GM12891 (cell line): Measurements from ENCODE around the gene APOBEC3H.

Source experiments
- DNase-seq: peaks from one replicate; pipeline ENCODE4 v3.0.0; 2011; ENCODE audit warnings: low spot score; ENCODE audit not compliant: insufficient read length
- FAIRE-seq: peaks from 2 replicates; lab custom pipeline; 2011; peaks lifted over from hg19 to GRCh38; lab: Jason Lieb, UNC
- PAX5 ChIP-seq: IDR thresholded peaks from 2 replicates; pipeline ENCODE4 v1.6.1; 2011; ENCODE audit warnings: low read length, moderate library complexity, mild to moderate bottlenecking; ENCODE audit not compliant: insufficient read depth, severe bottlenecking
- POLR2A ChIP-seq: IDR thresholded peaks from 2 replicates; pipeline ENCODE4 v1.6.1; 2011; ENCODE audit warnings: low read depth, low read length, control low read depth
- POLR2AphosphoS5 ChIP-seq: IDR thresholded peaks from 2 replicates; pipeline ENCODE4 v1.6.1; 2011; ENCODE audit warnings: low read depth, low read length, control low read depth
- POU2F2 ChIP-seq: IDR thresholded peaks from 2 replicates; pipeline ENCODE4 v1.6.1; 2011; ENCODE audit warnings: low read depth, mild to moderate bottlenecking, control low read depth, low read length, moderate library complexity
- SPI1 ChIP-seq: IDR thresholded peaks from 2 replicates; pipeline ENCODE4 v1.6.1; 2011; ENCODE audit warnings: low read depth, low read length, control low read depth
- TAF1 ChIP-seq: IDR thresholded peaks from 2 replicates; pipeline ENCODE4 v1.6.1; 2011; ENCODE audit warnings: low read depth, low read length, control low read depth

The APOBEC3H gene

GRCh38 chr22:39092111-39092862 is 4.8 kb upstream of the APOBEC3H start:
- TF ChIP-seq TAF1 (no peak), SPI1 (peak; percentile 62; the same call in 1 of the 2 replicates), POLR2AphosphoS5 (no peak)
- no peak for DNase-seq

GRCh38 chr22:39094717-39095389 is 2.2 kb upstream of the APOBEC3H start:
- no peak for DNase-seq
- FAIRE-seq: no peak
- no peak for TF ChIP-seq POLR2AphosphoS5
- no peak for TF ChIP-seq PAX5
- no peak for TF ChIP-seq TAF1
- no peak for TF ChIP-seq POU2F2
- TF ChIP-seq POLR2A: no peak
- TF ChIP-seq SPI1: no peak

More at GRCh38 chr22:39092111-39092862, 4.8 kb upstream of the APOBEC3H start:
- peak; percentile 89 for FAIRE-seq

- DNase-seq (no peak), FAIRE-seq (peak; percentile 78)
- no peak for TF ChIP-seq POLR2A
- no peak for TF ChIP-seq SPI1
- TF ChIP-seq POLR2AphosphoS5: no peak
- TF ChIP-seq PAX5: no peak
- no peak for TF ChIP-seq POU2F2
- TF ChIP-seq TAF1: no peak
Measured at GRCh38 chr22:39095971-39096370, 1.1 kb upstream of the APOBEC3H start.

- DNase-seq: no peak
- FAIRE-seq: no peak
- TF ChIP-seq SPI1 (no peak), POLR2A (no peak), POU2F2 (no peak), PAX5 (no peak), POLR2AphosphoS5 (no peak), TAF1 (no peak)
Measured at GRCh38 chr22:39098026-39098425, 982 bp downstream of the APOBEC3H start.

- no peak for FAIRE-seq
- TF ChIP-seq SPI1: peak; percentile 40
- no peak for TF ChIP-seq POU2F2
- no peak for TF ChIP-seq POLR2AphosphoS5
- DNase-seq: no peak
Measured at GRCh38 chr22:39098576-39098975, 1.5 kb downstream of the APOBEC3H start.

GRCh38 chr22:39101226-39101625 is 4.2 kb downstream of the APOBEC3H start:
- TF ChIP-seq POU2F2 (no peak), TAF1 (no peak), SPI1 (no peak), PAX5 (no peak), POLR2AphosphoS5 (no peak), POLR2A (no peak)
- DNase-seq (no peak), FAIRE-seq (no peak)

GRCh38 chr22:39103431-39103830 is 6.4 kb downstream of the APOBEC3H start:
- no peak for DNase-seq
- TF ChIP-seq TAF1: no peak

GRCh38 chr22:39106326-39106725 is 9.3 kb downstream of the APOBEC3H start:
- no peak for DNase-seq
- no peak for FAIRE-seq
- TF ChIP-seq POLR2A (no peak), POU2F2 (no peak), SPI1 (no peak), PAX5 (no peak), TAF1 (no peak), POLR2AphosphoS5 (no peak)

More at GRCh38 chr22:39103431-39103830, 6.4 kb downstream of the APOBEC3H start:
- no peak for FAIRE-seq

- FAIRE-seq: no peak
- TF ChIP-seq POLR2AphosphoS5: no peak
- no peak for DNase-seq
Measured at GRCh38 chr22:39108487-39108886, 11.4 kb downstream of the APOBEC3H start.

- FAIRE-seq (no peak), DNase-seq (no peak)
- TF ChIP-seq TAF1 (no peak), POU2F2 (no peak), POLR2AphosphoS5 (no peak), SPI1 (peak; percentile 49; the same call in 1 of the 2 replicates), PAX5 (no peak), POLR2A (no peak)
Measured at GRCh38 chr22:39109361-39109760, 12.3 kb downstream of the APOBEC3H start.
